Heart left ventricle (tissue), 16 donors: ENCODE data around the gene TNFRSF6B. TPM values are rescaled to one million over a fixed set of nuclear protein-coding genes. Genes with fewer than 3 reads are reported as not detected.

ENCODE experiments used
- ATAC-seq, 4 donors: fragments of 200-7000 bp; cut with Tn5 transposase; one replicate each; pipeline ENCODE4 v1.9.1; 2020 to 2022; ENCODE audit warnings: moderate library complexity in 4 of 4, mild to moderate bottlenecking in 3 of 4, moderate number of reproducible peaks in 1 of 4
- DNase-seq, 5 donors: peaks; one replicate each; pipeline ENCODE4 v3.0.0-alpha.2; 2020
- H3K27ac ChIP-seq, 12 donors: fragments of 200-600 bp; sonication (generic) in 4 of 12; one replicate each; pipeline versions ENCODE4 v1.5.0 to v1.8.0; 2016 to 2022; ENCODE audit warnings: mild to moderate bottlenecking in 2 of 12
- H3K27me3 ChIP-seq, 9 donors: fragments of 200-600 bp; sonication (generic) in 2 of 9; one replicate each; pipeline versions ENCODE4 v1.5.1 to v1.8.0; 2016 to 2022; ENCODE audit warnings: mild to moderate bottlenecking in 3 of 9
- H3K36me3 ChIP-seq, 9 donors: fragments of 200-600 bp; sonication (generic) in 2 of 9; one replicate each; pipeline versions ENCODE4 v1.5.0 to v1.8.0; 2018 to 2022; ENCODE audit warnings: mild to moderate bottlenecking in 2 of 9
- H3K4me1 ChIP-seq, 12 donors: fragments of 200-600 bp; sonication (generic) in 4 of 12; one replicate each; pipeline versions ENCODE4 v1.5.0 to v1.8.0; 2016 to 2022; ENCODE audit warnings: mild to moderate bottlenecking in 3 of 12
- H3K4me3 ChIP-seq, 12 donors: fragments of 200-600 bp; sonication (generic) in 4 of 12; one replicate each; pipeline versions ENCODE4 v1.5.0 to v1.8.0; 2017 to 2022; ENCODE audit warnings: mild to moderate bottlenecking in 9 of 12, moderate library complexity in 4 of 12
- H3K9me3 ChIP-seq, 12 donors: fragments of 200-600 bp; sonication (generic) in 4 of 12; one replicate each; pipeline versions ENCODE4 v1.5.0 to v1.8.0; 2016 to 2022; ENCODE audit warnings: mild to moderate bottlenecking in 1 of 12
- POLR2A ChIP-seq, 2 donors: fragments of 450-650 bp; IDR thresholded peaks; one replicate each; pipeline ENCODE4 v1.6.1; 2017; ENCODE audit warnings: antibody characterized with exemption in 2 of 2, mild to moderate bottlenecking in 2 of 2, moderate library complexity in 2 of 2
- WGBS, 4 donors: extraction: QIAGEN DNeasy Blood & Tissue Kit in 2 of 4; methylation state at CpG; one replicate each; pipeline versions ENCODE4 v1.1.5 to v1.1.7; 2013 to 2018; 5-methylcytosine and 5-hydroxymethylcytosine counted together
- intact Hi-C, 10 donors: fragments of 100-400 bp; cut with DNase I; formaldehyde crosslinking; loops; one replicate each; pipeline versions ENCODE4 v1.11.1 to v1.14.2; 2022
- polyA plus RNA-seq, 2 donors: library from polyadenylated mRNA; stranded (reverse); fragments of 200-250 nt; gene quantifications; one replicate each; pipeline ENCODE4 v1.2.3, GENCODE V29; 2013
- total RNA-seq, 9 donors: library from RNA; depleted of rRNA in 2 of 9; stranded (reverse); fragments of >200 nt in 2 of 9; fragmentation: NEBNext Ultra II Directional in 3 of 9; extraction: Animal tissue kit (Norgen Biotek cat#: 25700) in 3 of 9; gene quantifications; one replicate each; pipeline versions ENCODE4 v1.1.0 to v1.2.4, GENCODE V29; 2016 to 2023
- TF ChIP-seq, protein P1 (sequence below), 12 donors: fragments of 200-600 bp; sonication (generic) in 4 of 12; IDR thresholded peaks; one replicate each; pipeline versions ENCODE4 v1.5.0 to v1.8.0; 2018 to 2022; ENCODE audit warnings: antibody characterized with exemption in 12 of 12, mild to moderate bottlenecking in 5 of 12
- donor health status: ischemic (EF 13 %, LVEDD 7.1; RV severe dilation, severe dysfunction).
- donor health status: healthy with polysubstance abuse.
- donor health status: DM: no; HTN: yes; CAD: no.
- donor health status: DM: no; HTN: no; CAD: no.
- donor health status: ischemic (EF 25% LVEDD 6.9; RV normal size, moderate dysfunction).
- donor health status: ischemic (EF 25% LVEDD 5.7; RV mildly dilated, moderate dysfunction).
- donor health status: healthy.
- donor health status: DM: yes; HTN: yes; CAD: no.
- donor health status: ischemic (EF 35%, LVEDD 5.7; RV mildly dilated, moderate dysfunction).
- donor health status: nonischemic (EF 11% LVEDD 7.7; RV severe dilation, severe dysfunction).
- donor health status: DM: yes; HTN: yes; CAD: no.
- donor health status: PGD.
- donor health status: ischemic (EF 29% LVEDD 5.4; RV normal size, mild dysfunction).
- donor health status: nonischemic (EF 23%, LVEDD 6.1; RV moderate dilation, normal function).

Gene TNFRSF6B
- total and polyA plus RNA-seq, 11 donors, result 0.42 to 6.4 (median 1.7) TPM; not detected in 1

DNA sequence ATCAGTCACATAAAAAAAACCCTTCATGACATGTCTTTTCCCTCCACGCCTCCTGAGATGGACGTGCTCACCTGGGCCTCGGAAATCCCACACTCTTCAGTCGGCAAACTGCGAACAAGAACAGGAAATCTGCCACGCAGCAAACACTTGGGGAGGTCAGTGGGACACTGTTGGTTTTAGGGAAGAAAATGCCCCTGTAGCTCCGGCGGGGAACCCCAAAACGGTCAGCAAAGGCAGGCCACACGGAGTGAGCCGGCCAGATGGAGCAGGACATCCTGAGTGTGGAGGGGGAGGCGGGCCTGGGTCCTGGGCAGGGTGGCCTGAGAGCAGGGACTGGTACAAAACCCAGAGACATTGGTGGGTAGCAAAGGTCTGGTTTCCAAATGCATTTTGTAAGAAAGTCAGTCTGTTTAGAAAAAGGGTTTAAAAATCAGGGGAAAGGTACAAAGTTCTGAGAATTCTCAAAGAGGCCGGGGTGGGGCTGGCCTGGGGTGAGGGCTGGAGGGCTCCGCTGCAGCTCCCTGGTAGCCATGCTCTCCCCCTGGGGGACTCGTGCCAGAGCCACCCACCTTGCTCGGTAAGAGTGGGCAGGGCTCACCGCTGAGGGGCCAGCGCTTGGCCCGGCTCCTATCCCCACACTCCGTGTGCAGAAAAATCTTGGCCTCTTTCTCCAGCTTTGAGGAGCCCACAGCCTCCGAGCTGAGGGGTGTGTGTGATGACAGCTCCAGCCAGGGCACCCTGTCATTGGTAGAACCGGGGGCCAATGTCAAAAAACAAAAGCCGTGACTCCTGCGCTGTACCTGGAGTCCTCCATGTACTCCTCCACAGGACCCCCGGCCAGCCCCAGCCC, 48.3 kb downstream of the TNFRSF6B start:
- H3K36me3 ChIP-seq, result peaks cover 0 to 70% (median 49%) of the 10 kb centered on the region in 9 donors
- intact Hi-C loops, result loop anchor here in 1 of 10 donors (5.0 kb wide), 1 partner anchor 83 kb away; no protein-coding TSS in a partner anchor
- H3K4me3 ChIP-seq, result no peak overlapping the region
- no peak for TF ChIP-seq POLR2A (IDR thresholded peaks at IDR 0.05)
- TF ChIP-seq, protein P1, sequence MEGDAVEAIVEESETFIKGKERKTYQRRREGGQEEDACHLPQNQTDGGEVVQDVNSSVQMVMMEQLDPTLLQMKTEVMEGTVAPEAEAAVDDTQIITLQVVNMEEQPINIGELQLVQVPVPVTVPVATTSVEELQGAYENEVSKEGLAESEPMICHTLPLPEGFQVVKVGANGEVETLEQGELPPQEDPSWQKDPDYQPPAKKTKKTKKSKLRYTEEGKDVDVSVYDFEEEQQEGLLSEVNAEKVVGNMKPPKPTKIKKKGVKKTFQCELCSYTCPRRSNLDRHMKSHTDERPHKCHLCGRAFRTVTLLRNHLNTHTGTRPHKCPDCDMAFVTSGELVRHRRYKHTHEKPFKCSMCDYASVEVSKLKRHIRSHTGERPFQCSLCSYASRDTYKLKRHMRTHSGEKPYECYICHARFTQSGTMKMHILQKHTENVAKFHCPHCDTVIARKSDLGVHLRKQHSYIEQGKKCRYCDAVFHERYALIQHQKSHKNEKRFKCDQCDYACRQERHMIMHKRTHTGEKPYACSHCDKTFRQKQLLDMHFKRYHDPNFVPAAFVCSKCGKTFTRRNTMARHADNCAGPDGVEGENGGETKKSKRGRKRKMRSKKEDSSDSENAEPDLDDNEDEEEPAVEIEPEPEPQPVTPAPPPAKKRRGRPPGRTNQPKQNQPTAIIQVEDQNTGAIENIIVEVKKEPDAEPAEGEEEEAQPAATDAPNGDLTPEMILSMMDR (IDR thresholded peaks at IDR 0.05), result no peak
- 76 to 84% (median 82%) methylated on average over 25 of the region's 25 CpGs for WGBS, 4 donors
- ATAC-seq (no peak), DNase-seq (peak in 2 of 5 donors; percentile 25 to 51)
- H3K4me1 ChIP-seq, result peaks cover 5 to 28% (median 13%) of the 10 kb centered on the region in 12 donors
- no peak overlapping the region for H3K27ac ChIP-seq
- H3K9me3 ChIP-seq, result no peaks in the 10 kb centered on the region
- no peaks in the 10 kb centered on the region for H3K27me3 ChIP-seq

DNA sequence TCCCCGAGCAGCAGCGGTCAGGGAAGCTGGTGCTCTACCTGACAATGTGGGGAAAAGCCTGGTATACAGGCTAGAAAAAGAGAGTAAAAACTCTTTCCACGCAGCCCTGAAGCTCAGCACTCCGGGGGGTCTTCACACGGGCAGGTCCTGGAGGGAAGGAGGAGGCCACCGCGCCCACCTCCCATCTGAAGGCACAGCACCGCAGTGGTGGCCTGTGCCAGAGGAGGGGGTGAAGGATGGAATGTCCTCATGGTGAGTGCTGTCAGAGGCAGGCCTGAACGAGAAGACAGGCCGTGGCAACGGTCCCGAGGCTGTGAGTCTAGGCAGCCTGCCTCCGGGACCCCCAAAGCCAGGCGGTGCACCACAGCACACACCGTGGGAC, 49.0 kb downstream of the TNFRSF6B start:
- no peaks in the 10 kb centered on the region for H3K9me3 ChIP-seq
- intact Hi-C loops, result no loop called here
- no peak for ATAC-seq
- TF ChIP-seq POLR2A (IDR thresholded peaks at IDR 0.05), result no peak
- TF ChIP-seq, protein P1 (IDR thresholded peaks at IDR 0.05), result no peak
- no peaks in the 10 kb centered on the region for H3K27me3 ChIP-seq
- peaks cover 5 to 25% (median 13%) of the 10 kb centered on the region in 12 donors for H3K4me1 ChIP-seq
- H3K27ac ChIP-seq, result no peak overlapping the region
- DNase-seq, result no peak
- H3K36me3 ChIP-seq, result peaks cover 0 to 76% (median 54%) of the 10 kb centered on the region in 9 donors
- WGBS, 4 donors, result 76 to 81% (median 80%) methylated on average over 14 to 15 of the region's 15 CpGs
- no peak overlapping the region for H3K4me3 ChIP-seq

DNA sequence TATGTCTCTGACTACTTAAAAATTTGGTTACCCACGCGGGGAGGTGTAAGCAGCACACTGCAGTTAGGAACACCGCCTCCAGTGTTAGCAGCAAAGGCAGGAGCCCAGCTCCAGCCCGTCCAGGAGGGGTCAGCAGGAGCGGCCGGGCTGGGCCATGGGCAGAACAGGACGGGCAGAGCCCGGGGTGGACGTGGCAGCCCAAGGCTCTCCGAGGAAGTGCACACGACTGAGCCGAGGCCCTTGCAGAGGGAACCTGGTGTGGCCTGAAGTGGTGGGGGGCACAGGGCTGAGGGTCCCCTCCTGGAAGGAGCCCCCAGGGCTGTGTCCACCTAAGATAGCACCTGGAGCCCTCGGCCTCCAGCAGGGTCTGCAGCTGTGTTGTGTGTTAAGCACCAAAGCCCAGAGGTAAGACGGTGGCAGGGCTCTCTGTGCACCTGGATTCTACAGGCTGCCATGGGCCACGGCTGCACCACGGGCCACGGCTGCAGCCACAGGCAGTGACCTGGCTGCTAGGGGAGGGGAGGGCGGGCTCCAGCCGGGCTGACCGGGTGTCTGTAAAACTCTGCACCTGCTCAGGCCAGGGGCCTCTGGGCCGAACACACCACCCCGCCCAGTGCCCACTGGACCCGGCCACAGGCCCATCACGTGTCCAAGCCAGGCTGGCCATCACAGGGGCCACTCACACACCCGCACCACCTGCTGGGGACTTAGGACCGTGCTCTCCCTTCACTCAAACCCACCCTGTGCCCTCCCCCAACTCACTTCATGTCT, 49.7 kb downstream of the TNFRSF6B start:
- 83 to 94% (median 89%) methylated on average over 8 to 26 of the region's 26 CpGs for WGBS, 4 donors
- Histone ChIP-seq H3K4me1 (peaks cover 2 to 18% (median 10%) of the 10 kb centered on the region in 12 donors), H3K4me3 (no peak overlapping the region), H3K27ac (no peak overlapping the region), H3K27me3 (no peaks in the 10 kb centered on the region), H3K9me3 (no peaks in the 10 kb centered on the region), H3K36me3 (peaks cover 0 to 83% (median 60%) of the 10 kb centered on the region in 9 donors)
- intact Hi-C loops, result no loop called here
- ATAC-seq (no peak), DNase-seq (peak in 2 of 5 donors; percentile 19 to 59)
- TF ChIP-seq, protein P1 (IDR thresholded peaks at IDR 0.05), result no peak
- TF ChIP-seq POLR2A (IDR thresholded peaks at IDR 0.05), result no peak
